NCI-H2081 (cell line): ENCODE measurements around the gene PKDCC.
A peak's percentile ranks its signal among the peaks of the same experiment; 100 is the strongest.

Experiments
- DNase-seq, 2 experiments: peaks; one replicate each; lab custom pipeline; 2025; lab: John Stamatoyannopoulos, UW

PKDCC gene

GRCh38 chr2:42047488-42048298 lies at the start of gene PKDCC:
TSS of gene PKDCC (plus strand) at chr2:42048021. CDS start at chr2:42048200, 179 bp downstream.
- peak; percentile 23 to 39 for DNase-seq

- no peak for DNase-seq
Observed at GRCh38 chr2:41998186-41999127, 49.4 kb upstream of the PKDCC start.

- no peak for DNase-seq
Observed at GRCh38 chr2:41999128-41999480, 48.7 kb upstream of the PKDCC start.

GRCh38 chr2:41999592-42000281 lies 48.1 kb upstream of the PKDCC start:
- DNase-seq = no peak

- no peak for DNase-seq
Observed at GRCh38 chr2:42001711-42002201, 46.1 kb upstream of the PKDCC start.

GRCh38 chr2:42007551-42007950 lies 40.3 kb upstream of the PKDCC start:
- no peak for DNase-seq

GRCh38 chr2:42008241-42008921 lies 39.4 kb upstream of the PKDCC start:
- DNase-seq = no peak

GRCh38 chr2:42009657-42010580 lies 37.9 kb upstream of the PKDCC start:
- no peak for DNase-seq

GRCh38 chr2:42010743-42011298 lies 37.0 kb upstream of the PKDCC start:
- no peak for DNase-seq

GRCh38 chr2:42012137-42012536 lies 35.7 kb upstream of the PKDCC start:
- no peak for DNase-seq

GRCh38 chr2:42012651-42013050 lies 35.2 kb upstream of the PKDCC start:
- DNase-seq = no peak

- DNase-seq = no peak
Observed at GRCh38 chr2:42013409-42013808, 34.4 kb upstream of the PKDCC start.

GRCh38 chr2:42021464-42021863 lies 26.4 kb upstream of the PKDCC start:
- no peak for DNase-seq

GRCh38 chr2:42025151-42025582 lies 22.7 kb upstream of the PKDCC start:
- no peak for DNase-seq

GRCh38 chr2:42026272-42026671 lies 21.5 kb upstream of the PKDCC start:
- DNase-seq = no peak

GRCh38 chr2:42028571-42029148 lies 19.2 kb upstream of the PKDCC start:
- no peak for DNase-seq

- no peak for DNase-seq
Observed at GRCh38 chr2:42029171-42029570, 18.6 kb upstream of the PKDCC start.

- DNase-seq = no peak
Observed at GRCh38 chr2:42029639-42030199, 18.1 kb upstream of the PKDCC start.

- DNase-seq = no peak
Observed at GRCh38 chr2:42030200-42030759, 17.5 kb upstream of the PKDCC start.
